ENCODE results near the gene KCNC4.

DNA sequence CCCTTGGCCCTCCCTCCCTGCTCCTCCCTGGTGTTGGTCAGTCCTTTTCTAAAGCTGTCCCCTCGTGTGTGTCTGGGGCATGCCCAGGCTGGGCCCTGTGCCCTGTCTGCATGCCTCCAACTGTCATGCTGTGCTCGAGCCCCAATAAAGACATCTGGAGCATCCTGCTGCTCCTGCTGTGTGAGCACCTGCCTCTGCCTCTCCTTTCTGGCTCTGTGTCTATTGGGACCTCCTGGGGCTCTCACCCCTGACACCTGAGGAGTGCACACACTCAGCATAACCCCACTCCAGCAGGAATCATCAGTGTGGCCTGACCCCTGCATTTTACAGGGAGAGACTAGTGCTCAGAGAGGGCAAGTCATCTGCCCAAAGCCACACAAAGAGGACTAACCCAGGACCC lies 23.7 kb downstream of the KCNC4 start:
- TF ChIP-seq CEBPB (IDR thresholded peaks at IDR 0.05; ENCODE audit: low read depth, low read length) (no peak), MAFK (IDR thresholded peaks at IDR 0.05; ENCODE audit: low read depth, low read length) (no peak)
- TF ChIP-seq, protein P1, sequence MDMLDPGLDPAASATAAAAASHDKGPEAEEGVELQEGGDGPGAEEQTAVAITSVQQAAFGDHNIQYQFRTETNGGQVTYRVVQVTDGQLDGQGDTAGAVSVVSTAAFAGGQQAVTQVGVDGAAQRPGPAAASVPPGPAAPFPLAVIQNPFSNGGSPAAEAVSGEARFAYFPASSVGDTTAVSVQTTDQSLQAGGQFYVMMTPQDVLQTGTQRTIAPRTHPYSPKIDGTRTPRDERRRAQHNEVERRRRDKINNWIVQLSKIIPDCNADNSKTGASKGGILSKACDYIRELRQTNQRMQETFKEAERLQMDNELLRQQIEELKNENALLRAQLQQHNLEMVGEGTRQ (IDR thresholded peaks at IDR 0.05; ENCODE audit: low read depth, low read length) = no peak
- TF ChIP-seq, protein P2, sequence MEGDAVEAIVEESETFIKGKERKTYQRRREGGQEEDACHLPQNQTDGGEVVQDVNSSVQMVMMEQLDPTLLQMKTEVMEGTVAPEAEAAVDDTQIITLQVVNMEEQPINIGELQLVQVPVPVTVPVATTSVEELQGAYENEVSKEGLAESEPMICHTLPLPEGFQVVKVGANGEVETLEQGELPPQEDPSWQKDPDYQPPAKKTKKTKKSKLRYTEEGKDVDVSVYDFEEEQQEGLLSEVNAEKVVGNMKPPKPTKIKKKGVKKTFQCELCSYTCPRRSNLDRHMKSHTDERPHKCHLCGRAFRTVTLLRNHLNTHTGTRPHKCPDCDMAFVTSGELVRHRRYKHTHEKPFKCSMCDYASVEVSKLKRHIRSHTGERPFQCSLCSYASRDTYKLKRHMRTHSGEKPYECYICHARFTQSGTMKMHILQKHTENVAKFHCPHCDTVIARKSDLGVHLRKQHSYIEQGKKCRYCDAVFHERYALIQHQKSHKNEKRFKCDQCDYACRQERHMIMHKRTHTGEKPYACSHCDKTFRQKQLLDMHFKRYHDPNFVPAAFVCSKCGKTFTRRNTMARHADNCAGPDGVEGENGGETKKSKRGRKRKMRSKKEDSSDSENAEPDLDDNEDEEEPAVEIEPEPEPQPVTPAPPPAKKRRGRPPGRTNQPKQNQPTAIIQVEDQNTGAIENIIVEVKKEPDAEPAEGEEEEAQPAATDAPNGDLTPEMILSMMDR (conservative IDR thresholded peaks at IDR 0.05; ENCODE audit: low read depth, low read length) = no peak
